ENCODE data around the gene LRRC8C.

Gene LRRC8C

DNA sequence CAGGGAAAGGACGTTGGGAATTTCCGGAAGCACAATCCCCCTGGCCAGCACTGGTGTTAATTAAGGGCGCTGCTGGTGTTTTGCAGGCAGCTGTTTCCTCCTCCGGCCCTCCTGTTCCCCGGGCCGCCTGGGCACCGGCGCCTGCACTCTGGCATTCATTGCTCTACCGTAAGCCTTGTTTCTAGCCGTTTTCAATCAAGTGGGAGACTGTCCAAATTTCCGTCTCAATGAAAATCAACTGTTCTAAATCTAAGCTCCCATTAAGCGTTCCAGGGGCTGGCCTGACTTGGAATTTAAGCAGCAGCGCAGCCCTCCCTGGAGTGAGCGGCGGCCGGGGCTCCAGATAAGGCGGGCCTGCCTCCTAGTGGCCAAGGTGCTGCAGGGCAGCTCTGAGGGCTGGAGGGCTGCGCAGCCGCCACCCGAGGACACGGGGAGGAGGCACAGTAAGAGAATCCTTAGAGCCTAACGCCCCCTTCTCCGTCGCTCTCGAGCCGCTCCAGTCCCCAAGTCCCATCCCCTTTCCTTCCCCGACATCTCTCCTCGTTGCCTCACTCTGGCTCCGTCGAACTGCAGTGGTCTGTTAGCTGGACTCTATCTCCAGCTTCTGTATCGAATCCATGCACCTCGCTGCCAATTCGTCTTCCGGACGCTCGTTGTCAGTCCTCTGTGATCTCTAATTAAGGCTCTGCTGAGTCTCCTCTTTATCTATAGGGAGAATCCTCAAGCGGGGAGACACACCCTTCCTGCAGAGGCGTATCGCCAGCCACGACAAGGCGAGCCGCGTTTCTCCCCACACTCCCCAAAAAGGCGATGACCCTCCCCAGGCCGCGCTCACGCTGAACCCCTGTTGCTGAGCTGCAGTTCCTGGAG lies 130.1 kb downstream of the LRRC8C start:
- TF ChIP-seq, protein P1, sequence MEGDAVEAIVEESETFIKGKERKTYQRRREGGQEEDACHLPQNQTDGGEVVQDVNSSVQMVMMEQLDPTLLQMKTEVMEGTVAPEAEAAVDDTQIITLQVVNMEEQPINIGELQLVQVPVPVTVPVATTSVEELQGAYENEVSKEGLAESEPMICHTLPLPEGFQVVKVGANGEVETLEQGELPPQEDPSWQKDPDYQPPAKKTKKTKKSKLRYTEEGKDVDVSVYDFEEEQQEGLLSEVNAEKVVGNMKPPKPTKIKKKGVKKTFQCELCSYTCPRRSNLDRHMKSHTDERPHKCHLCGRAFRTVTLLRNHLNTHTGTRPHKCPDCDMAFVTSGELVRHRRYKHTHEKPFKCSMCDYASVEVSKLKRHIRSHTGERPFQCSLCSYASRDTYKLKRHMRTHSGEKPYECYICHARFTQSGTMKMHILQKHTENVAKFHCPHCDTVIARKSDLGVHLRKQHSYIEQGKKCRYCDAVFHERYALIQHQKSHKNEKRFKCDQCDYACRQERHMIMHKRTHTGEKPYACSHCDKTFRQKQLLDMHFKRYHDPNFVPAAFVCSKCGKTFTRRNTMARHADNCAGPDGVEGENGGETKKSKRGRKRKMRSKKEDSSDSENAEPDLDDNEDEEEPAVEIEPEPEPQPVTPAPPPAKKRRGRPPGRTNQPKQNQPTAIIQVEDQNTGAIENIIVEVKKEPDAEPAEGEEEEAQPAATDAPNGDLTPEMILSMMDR (conservative IDR thresholded peaks at IDR 0.05; ENCODE audit: low read depth, low read length), result peak; percentile 96
- peak; percentile 55 for DNase-seq (ENCODE audit: low read depth)
- H3K4me3 ChIP-seq (ENCODE audit: low read length), result peak overlapping the region; percentile 64

DNA sequence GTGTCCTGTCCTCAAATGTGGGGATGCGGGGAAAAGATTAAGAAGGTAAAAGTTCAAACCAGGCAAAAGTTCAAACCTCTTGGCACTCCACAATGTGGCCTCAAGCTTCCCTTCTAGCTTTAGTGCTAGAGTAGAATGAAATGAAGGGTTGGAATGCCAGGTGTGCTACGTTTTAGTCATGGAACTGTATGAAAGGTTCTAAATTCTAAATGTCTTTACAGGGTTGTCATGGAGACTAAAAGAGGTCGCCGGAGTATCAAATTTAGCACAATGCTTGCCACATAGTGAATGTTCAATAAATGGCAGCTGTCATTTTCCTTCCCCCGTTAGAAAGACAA lies 130.7 kb downstream of the LRRC8C start:
- TF ChIP-seq, protein P1 (conservative IDR thresholded peaks at IDR 0.05; ENCODE audit: low read depth, low read length), result no peak
- DNase-seq (ENCODE audit: low read depth), result no peak
- H3K4me3 ChIP-seq (ENCODE audit: low read length), result peak overlapping the region; percentile 64

DNA sequence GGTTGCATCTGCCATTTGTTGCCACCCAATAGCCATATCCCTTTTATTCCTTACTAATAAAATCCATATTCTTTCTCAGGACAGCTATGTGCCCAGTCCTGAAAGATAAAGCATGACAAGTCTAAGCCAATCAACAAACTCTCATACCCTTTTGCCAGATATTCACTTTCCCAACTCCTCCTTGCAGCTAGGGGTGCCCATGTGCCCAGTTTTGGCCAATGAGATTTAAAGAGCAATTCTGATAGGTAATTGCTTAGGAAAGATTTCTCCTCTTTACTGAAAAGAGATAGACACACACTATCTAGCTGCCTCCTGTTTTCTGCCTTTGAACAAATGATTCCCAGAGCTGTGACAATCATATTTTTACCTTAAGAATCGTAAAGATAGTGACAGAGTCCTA lies 132.9 kb downstream of the LRRC8C start:
- no peak for DNase-seq (ENCODE audit: low read depth)
- TF ChIP-seq, protein P1 (conservative IDR thresholded peaks at IDR 0.05; ENCODE audit: low read depth, low read length), result no peak
- no peak overlapping the region for H3K4me3 ChIP-seq (ENCODE audit: low read length)

DNA sequence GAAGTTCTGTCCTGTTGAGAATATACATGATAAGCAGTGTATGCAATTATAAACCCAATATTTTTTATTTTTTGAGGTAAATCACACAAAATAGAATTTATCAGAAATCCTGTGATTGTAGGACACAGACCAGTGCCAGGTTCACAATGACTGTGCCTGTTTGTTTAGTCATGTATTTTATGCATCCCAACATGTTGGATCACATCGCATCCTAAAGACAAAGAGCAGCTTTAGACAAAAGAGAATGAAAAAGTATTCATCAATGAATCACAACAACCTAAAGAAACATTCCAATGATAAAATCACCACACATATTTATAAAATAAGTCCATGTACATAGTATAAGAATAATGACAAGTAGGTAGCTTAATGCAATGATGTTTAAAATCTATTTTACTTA lies 134.7 kb downstream of the LRRC8C start:
- TF ChIP-seq, protein P1 (conservative IDR thresholded peaks at IDR 0.05; ENCODE audit: low read depth, low read length), result no peak
- DNase-seq (ENCODE audit: low read depth), result no peak
- no peak overlapping the region for H3K4me3 ChIP-seq (ENCODE audit: low read length)

All from retinal pigment epithelial cell (primary cell).